Keratinocyte (primary cell): ENCODE results near the gene DNAJC27.

ENCODE experiments used
- EZH2 ChIP-seq: IDR thresholded peaks from one replicate; pipeline ENCODE4 v1.6.1; 2012; ENCODE audit warnings: inconsistent platforms, mild to moderate bottlenecking, low read length, moderate library complexity
- TF ChIP-seq, protein P1 (sequence below), 3 experiments: IDR thresholded peaks in 1 of 3; conservative IDR thresholded peaks in 1 of 3; optimal IDR thresholded peaks in 1 of 3; 2 replicates in 2 of 3; 3 replicates in 1 of 3; pipeline versions ENCODE3 to v1.5.1; 2011; ENCODE audit warnings: low read length in 3 of 3, mild to moderate bottlenecking in 3 of 3, moderate library complexity in 2 of 3, control low read depth in 1 of 3, inconsistent platforms in 1 of 3; ENCODE audit not compliant: insufficient read depth in 2 of 3; ENCODE audit errors: extremely low read depth in 1 of 3

GRCh38 chr2:24937236-24937635 is 34.5 kb downstream of the DNAJC27 start:
- TF ChIP-seq, protein P1, sequence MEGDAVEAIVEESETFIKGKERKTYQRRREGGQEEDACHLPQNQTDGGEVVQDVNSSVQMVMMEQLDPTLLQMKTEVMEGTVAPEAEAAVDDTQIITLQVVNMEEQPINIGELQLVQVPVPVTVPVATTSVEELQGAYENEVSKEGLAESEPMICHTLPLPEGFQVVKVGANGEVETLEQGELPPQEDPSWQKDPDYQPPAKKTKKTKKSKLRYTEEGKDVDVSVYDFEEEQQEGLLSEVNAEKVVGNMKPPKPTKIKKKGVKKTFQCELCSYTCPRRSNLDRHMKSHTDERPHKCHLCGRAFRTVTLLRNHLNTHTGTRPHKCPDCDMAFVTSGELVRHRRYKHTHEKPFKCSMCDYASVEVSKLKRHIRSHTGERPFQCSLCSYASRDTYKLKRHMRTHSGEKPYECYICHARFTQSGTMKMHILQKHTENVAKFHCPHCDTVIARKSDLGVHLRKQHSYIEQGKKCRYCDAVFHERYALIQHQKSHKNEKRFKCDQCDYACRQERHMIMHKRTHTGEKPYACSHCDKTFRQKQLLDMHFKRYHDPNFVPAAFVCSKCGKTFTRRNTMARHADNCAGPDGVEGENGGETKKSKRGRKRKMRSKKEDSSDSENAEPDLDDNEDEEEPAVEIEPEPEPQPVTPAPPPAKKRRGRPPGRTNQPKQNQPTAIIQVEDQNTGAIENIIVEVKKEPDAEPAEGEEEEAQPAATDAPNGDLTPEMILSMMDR (optimal IDR thresholded peaks at IDR 0.05 in 1 of 3, IDR thresholded peaks at IDR 0.05 in 1 of 3, conservative IDR thresholded peaks at IDR 0.05 in 1 of 3; ENCODE audit: extremely low read depth in 1 of 3, insufficient read depth in 2 of 3, low read length in 3 of 3) = no peak
- TF ChIP-seq EZH2 = no peak
